Measurements from ENCODE around the gene CADM2.
"Not testable (repeated sequence)": the region's sequence is repeated elsewhere in the genome, so short reads cannot be mapped to it uniquely, and the experiment has no call there.

The CADM2 gene

GRCh38 chr3:85498177-85498576 lies 539.4 kb downstream of the CADM2 start:
- H3K36me3 ChIP-seq (ENCODE audit: insufficient read depth, low read length): no peaks in the 10 kb centered on the region
- H3K27me3 ChIP-seq (ENCODE audit: insufficient read depth, low read length): no peaks in the 10 kb centered on the region
- no peak overlapping the region for H2AFZ ChIP-seq (ENCODE audit: low read depth, low read length)
- H3K4me3 ChIP-seq (ENCODE audit: low read length): no peak overlapping the region
- H3K9me3 ChIP-seq (ENCODE audit: low read length): no peaks in the 10 kb centered on the region
- no peaks in the 10 kb centered on the region for H3K4me1 ChIP-seq (ENCODE audit: insufficient read depth, low read length)

GRCh38 chr3:85502148-85502875 lies 543.5 kb downstream of the CADM2 start:
- H3K27me3 ChIP-seq (ENCODE audit: insufficient read depth, low read length): no peaks in the 10 kb centered on the region
- no peaks in the 10 kb centered on the region for H3K4me1 ChIP-seq (ENCODE audit: insufficient read depth, low read length)
- no peak overlapping the region for H3K4me3 ChIP-seq (ENCODE audit: low read length)
- no peaks in the 10 kb centered on the region for H3K36me3 ChIP-seq (ENCODE audit: insufficient read depth, low read length)
- no peaks in the 10 kb centered on the region for H3K9me3 ChIP-seq (ENCODE audit: low read length)
- H2AFZ ChIP-seq (ENCODE audit: low read depth, low read length): no peak overlapping the region

GRCh38 chr3:85504129-85504784 lies 545.5 kb downstream of the CADM2 start:
- H3K9me3 ChIP-seq (ENCODE audit: low read length); H3K4me3 ChIP-seq (ENCODE audit: low read length); H3K27me3 ChIP-seq (ENCODE audit: insufficient read depth, low read length); H3K36me3 ChIP-seq (ENCODE audit: insufficient read depth, low read length); H2AFZ ChIP-seq (ENCODE audit: low read depth, low read length); H3K4me1 ChIP-seq (ENCODE audit: insufficient read depth, low read length): not testable (repeated sequence)

GRCh38 chr3:85504785-85505511 lies 546.2 kb downstream of the CADM2 start:
- not testable (repeated sequence) for H2AFZ ChIP-seq (ENCODE audit: low read depth, low read length); H3K36me3 ChIP-seq (ENCODE audit: insufficient read depth, low read length); H3K9me3 ChIP-seq (ENCODE audit: low read length); H3K4me1 ChIP-seq (ENCODE audit: insufficient read depth, low read length); H3K27me3 ChIP-seq (ENCODE audit: insufficient read depth, low read length); H3K4me3 ChIP-seq (ENCODE audit: low read length)

GRCh38 chr3:85507052-85507451 lies 548.3 kb downstream of the CADM2 start:
- H3K4me1 ChIP-seq (ENCODE audit: insufficient read depth, low read length); H3K27me3 ChIP-seq (ENCODE audit: insufficient read depth, low read length); H3K4me3 ChIP-seq (ENCODE audit: low read length); H2AFZ ChIP-seq (ENCODE audit: low read depth, low read length); H3K36me3 ChIP-seq (ENCODE audit: insufficient read depth, low read length); H3K9me3 ChIP-seq (ENCODE audit: low read length): not testable (repeated sequence)

GRCh38 chr3:85508659-85509058 lies 549.9 kb downstream of the CADM2 start:
- H2AFZ ChIP-seq (ENCODE audit: low read depth, low read length): no peak overlapping the region
- H3K9me3 ChIP-seq (ENCODE audit: low read length): no peaks in the 10 kb centered on the region
- no peaks in the 10 kb centered on the region for H3K27me3 ChIP-seq (ENCODE audit: insufficient read depth, low read length)
- no peaks in the 10 kb centered on the region for H3K36me3 ChIP-seq (ENCODE audit: insufficient read depth, low read length)
- H3K4me3 ChIP-seq (ENCODE audit: low read length): no peak overlapping the region
- peaks cover 7% of the 10 kb centered on the region for H3K4me1 ChIP-seq (ENCODE audit: insufficient read depth, low read length)

GRCh38 chr3:85516146-85516545 lies 557.4 kb downstream of the CADM2 start:
- Histone ChIP-seq H3K9me3 (ENCODE audit: low read length) (no peaks in the 10 kb centered on the region), H3K4me1 (ENCODE audit: insufficient read depth, low read length) (peaks cover 6% of the 10 kb centered on the region), H3K4me3 (ENCODE audit: low read length) (no peak overlapping the region), H2AFZ (ENCODE audit: low read depth, low read length) (no peak overlapping the region), H3K36me3 (ENCODE audit: insufficient read depth, low read length) (no peaks in the 10 kb centered on the region), H3K27me3 (ENCODE audit: insufficient read depth, low read length) (no peaks in the 10 kb centered on the region)

GRCh38 chr3:85524104-85524503 lies 565.3 kb downstream of the CADM2 start:
- Histone ChIP-seq H3K27me3 (ENCODE audit: insufficient read depth, low read length) (no peaks in the 10 kb centered on the region), H3K9me3 (ENCODE audit: low read length) (no peaks in the 10 kb centered on the region), H2AFZ (ENCODE audit: low read depth, low read length) (no peak overlapping the region), H3K4me3 (ENCODE audit: low read length) (no peak overlapping the region), H3K4me1 (ENCODE audit: insufficient read depth, low read length) (no peaks in the 10 kb centered on the region), H3K36me3 (ENCODE audit: insufficient read depth, low read length) (no peaks in the 10 kb centered on the region)

GRCh38 chr3:85525264-85525663 lies 566.5 kb downstream of the CADM2 start:
- no peak overlapping the region for H2AFZ ChIP-seq (ENCODE audit: low read depth, low read length)
- no peaks in the 10 kb centered on the region for H3K4me1 ChIP-seq (ENCODE audit: insufficient read depth, low read length)
- H3K4me3 ChIP-seq (ENCODE audit: low read length): no peak overlapping the region
- no peaks in the 10 kb centered on the region for H3K9me3 ChIP-seq (ENCODE audit: low read length)
- H3K36me3 ChIP-seq (ENCODE audit: insufficient read depth, low read length): no peaks in the 10 kb centered on the region
- H3K27me3 ChIP-seq (ENCODE audit: insufficient read depth, low read length): no peaks in the 10 kb centered on the region

GRCh38 chr3:85533586-85533985 lies 574.8 kb downstream of the CADM2 start:
- H3K9me3 ChIP-seq (ENCODE audit: low read length): no peaks in the 10 kb centered on the region
- no peaks in the 10 kb centered on the region for H3K4me1 ChIP-seq (ENCODE audit: insufficient read depth, low read length)
- H3K27me3 ChIP-seq (ENCODE audit: insufficient read depth, low read length): no peaks in the 10 kb centered on the region
- no peaks in the 10 kb centered on the region for H3K36me3 ChIP-seq (ENCODE audit: insufficient read depth, low read length)
- H3K4me3 ChIP-seq (ENCODE audit: low read length): no peak overlapping the region
- no peak overlapping the region for H2AFZ ChIP-seq (ENCODE audit: low read depth, low read length)

- Histone ChIP-seq H3K4me3 (ENCODE audit: low read length) (no peak overlapping the region), H3K9me3 (ENCODE audit: low read length) (no peaks in the 10 kb centered on the region), H3K4me1 (ENCODE audit: insufficient read depth, low read length) (no peaks in the 10 kb centered on the region), H3K27me3 (ENCODE audit: insufficient read depth, low read length) (no peaks in the 10 kb centered on the region), H2AFZ (ENCODE audit: low read depth, low read length) (no peak overlapping the region), H3K36me3 (ENCODE audit: insufficient read depth, low read length) (no peaks in the 10 kb centered on the region)
Observed at GRCh38 chr3:85535517-85535916, 576.7 kb downstream of the CADM2 start.

GRCh38 chr3:85539232-85539631 lies 580.4 kb downstream of the CADM2 start:
- H3K27me3 ChIP-seq (ENCODE audit: insufficient read depth, low read length): no peaks in the 10 kb centered on the region
- no peaks in the 10 kb centered on the region for H3K4me1 ChIP-seq (ENCODE audit: insufficient read depth, low read length)
- H3K36me3 ChIP-seq (ENCODE audit: insufficient read depth, low read length): no peaks in the 10 kb centered on the region
- H3K9me3 ChIP-seq (ENCODE audit: low read length): no peaks in the 10 kb centered on the region
- H2AFZ ChIP-seq (ENCODE audit: low read depth, low read length): no peak overlapping the region
- H3K4me3 ChIP-seq (ENCODE audit: low read length): no peak overlapping the region

- H3K4me1 ChIP-seq (ENCODE audit: insufficient read depth, low read length): no peaks in the 10 kb centered on the region
- no peaks in the 10 kb centered on the region for H3K27me3 ChIP-seq (ENCODE audit: insufficient read depth, low read length)
- H2AFZ ChIP-seq (ENCODE audit: low read depth, low read length): no peak overlapping the region
- H3K36me3 ChIP-seq (ENCODE audit: insufficient read depth, low read length): no peaks in the 10 kb centered on the region
- H3K4me3 ChIP-seq (ENCODE audit: low read length): no peak overlapping the region
- H3K9me3 ChIP-seq (ENCODE audit: low read length): no peaks in the 10 kb centered on the region
Observed at GRCh38 chr3:85554153-85554552, 595.4 kb downstream of the CADM2 start.
